Activated CD4-positive, alpha-beta memory T cell treated with anti-CD3 and anti-CD28 coated beads for 36 hours (primary cell): Measurements from ENCODE around the gene HTR7. TPM values are rescaled to one million over a fixed set of nuclear protein-coding genes. Genes with fewer than 3 reads are reported as not detected.
"Not testable (repeated sequence)": the region's sequence is repeated elsewhere in the genome, so short reads cannot be mapped to it uniquely, and the experiment has no call there.

Experiments used
- CTCF ChIA-PET: fragments of 350-600 bp; sonication (Branson Sonifier 250); formaldehyde crosslinking; loops from one replicate; lab custom pipeline; 2021; ENCODE audit warnings: antibody characterized with exemption, inconsistent platforms; lab: Charles Lee
- POLR2A ChIA-PET: fragments of 350-600 bp; sonication (Branson Sonifier 250); formaldehyde crosslinking; loops from one replicate; lab custom pipeline; 2021; ENCODE audit warnings: antibody characterized with exemption; lab: Charles Lee
- DNase-seq: peaks from one replicate; pipeline ENCODE4 v3.0.0-alpha.2; 2020
- H3K27ac Mint-ChIP-seq: one replicate; pipeline ENCODE4 v1.8.0; 2021; ENCODE audit warnings: mixed read lengths
- H3K27me3 Mint-ChIP-seq: one replicate; pipeline ENCODE4 v1.8.0; 2021; ENCODE audit warnings: mixed read lengths
- H3K36me3 Mint-ChIP-seq: one replicate; pipeline ENCODE4 v1.8.0; 2021; ENCODE audit warnings: mixed read lengths
- H3K4me1 Mint-ChIP-seq: one replicate; pipeline ENCODE4 v1.8.0; 2021; ENCODE audit warnings: low read depth, mixed read lengths
- H3K4me3 Mint-ChIP-seq: one replicate; pipeline ENCODE4 v1.8.0; 2021; ENCODE audit warnings: mild to moderate bottlenecking, mixed read lengths
- H3K9me3 Mint-ChIP-seq: one replicate; pipeline ENCODE4 v1.8.0; 2021; ENCODE audit warnings: mixed read lengths
- intact Hi-C: fragments of 100-400 bp; cut with micrococcal nuclease; formaldehyde crosslinking; loops from one replicate; pipeline ENCODE4 v1.15.1; 2023
- total RNA-seq, 2 experiments: library from RNA; stranded (reverse); gene quantifications; one replicate each; pipeline ENCODE4 v1.2.3, GENCODE V29; 2021

The HTR7 gene
- total RNA-seq, 2 experiments from 2014 or later, result not detected

DNA sequence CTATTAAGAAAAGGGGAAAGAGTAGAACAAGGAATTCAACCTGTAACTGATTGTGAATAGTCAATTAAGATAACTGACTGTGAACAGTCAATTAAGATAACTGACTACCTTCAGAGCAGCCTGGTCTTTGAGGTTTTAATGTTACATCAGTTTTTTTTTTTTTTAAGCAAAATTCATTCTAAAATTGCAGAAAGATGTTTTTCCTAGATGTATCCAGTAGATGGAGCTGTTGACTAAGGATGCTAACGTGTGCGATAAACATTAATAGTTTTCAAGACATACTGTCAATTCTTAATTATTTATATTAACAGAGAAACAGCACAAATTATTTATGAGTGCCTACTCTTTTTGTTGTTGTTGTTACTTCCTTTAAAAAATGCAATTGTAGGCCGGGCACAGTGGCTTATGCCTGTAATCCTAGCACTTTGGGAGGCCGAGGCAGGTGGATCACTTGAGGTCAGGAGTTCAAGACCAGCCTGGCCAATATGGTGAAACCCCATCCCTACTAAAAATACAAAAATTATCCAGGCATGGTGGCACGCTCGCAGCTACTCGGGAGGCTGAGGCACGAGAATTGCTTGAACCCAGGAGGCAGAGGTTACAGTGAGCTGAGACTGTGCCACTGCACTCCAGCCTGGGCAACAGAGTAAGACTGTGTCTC is 22.4 kb upstream of the HTR7 start:
- DNase-seq, result not testable (repeated sequence)
- peaks cover 56% of the 10 kb centered on the region for H3K36me3 Mint-ChIP-seq
- peak overlapping the region; percentile 24 for H3K27ac Mint-ChIP-seq

DNA sequence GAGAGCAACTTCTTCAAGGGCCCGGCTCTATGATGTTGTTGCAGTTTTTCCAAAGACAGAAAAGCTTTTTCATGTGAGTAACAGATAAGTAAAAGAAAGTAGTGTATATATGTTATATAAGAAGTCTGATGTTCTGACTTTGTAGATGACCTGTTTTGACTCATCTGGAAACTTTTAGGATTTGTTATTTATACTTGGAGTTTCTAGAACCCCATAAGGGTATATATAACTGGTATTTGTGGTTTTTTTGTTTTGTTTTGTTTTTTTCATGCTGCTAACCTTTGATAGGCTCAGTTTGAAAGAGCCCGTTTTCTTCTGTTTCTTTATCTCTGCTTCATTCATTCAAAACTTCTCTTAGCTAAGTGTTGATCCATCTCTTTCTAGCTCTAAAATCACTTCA is 21.2 kb upstream of the HTR7 start:
- H3K4me1 Mint-ChIP-seq, result peaks cover 22% of the 10 kb centered on the region
- ChIA-PET CTCF (interaction anchor here (0.6 to 2.5 kb wide), 21 partner anchors 9 to 1257 kb away, joined by 3 to 17 read pairs (median 4); partner anchors contain the start of gene HTR7), POLR2A (interaction anchor here (0.6 to 0.9 kb wide), 5 partner anchors 18 to 411 kb away, joined by 3 to 4 read pairs (median 3); partner anchors contain the start of gene HTR7)
- intact Hi-C loops, result loop anchor here (10.0 kb wide), 2 partner anchors 924 to 1624 kb away; partner anchors contain the start of gene LIPA
- H3K9me3 Mint-ChIP-seq, result no peaks in the 10 kb centered on the region
- no peak overlapping the region for H3K27ac Mint-ChIP-seq
- H3K4me3 Mint-ChIP-seq, result no peak overlapping the region
- no peaks in the 10 kb centered on the region for H3K27me3 Mint-ChIP-seq
- H3K36me3 Mint-ChIP-seq, result peaks cover 61% of the 10 kb centered on the region
- no peak for DNase-seq

More for the DNA sequence above, 22.4 kb upstream of the HTR7 start:
- CTCF ChIA-PET, result interaction anchor here (0.6 to 2.5 kb wide), 28 partner anchors 8 to 1258 kb away, joined by 3 to 17 read pairs (median 4); partner anchors contain the start of genes HTR7 and RPP30
- H3K4me1 Mint-ChIP-seq, result peaks cover 16% of the 10 kb centered on the region
- H3K27me3 Mint-ChIP-seq, H3K4me3 Mint-ChIP-seq, intact Hi-C loops, H3K9me3 Mint-ChIP-seq: not testable (repeated sequence)
- POLR2A ChIA-PET, result interaction anchor here (0.6 to 0.7 kb wide), 4 partner anchors 22 to 739 kb away, joined by 3 to 4 read pairs (median 4); partner anchors contain the start of gene HTR7

DNA sequence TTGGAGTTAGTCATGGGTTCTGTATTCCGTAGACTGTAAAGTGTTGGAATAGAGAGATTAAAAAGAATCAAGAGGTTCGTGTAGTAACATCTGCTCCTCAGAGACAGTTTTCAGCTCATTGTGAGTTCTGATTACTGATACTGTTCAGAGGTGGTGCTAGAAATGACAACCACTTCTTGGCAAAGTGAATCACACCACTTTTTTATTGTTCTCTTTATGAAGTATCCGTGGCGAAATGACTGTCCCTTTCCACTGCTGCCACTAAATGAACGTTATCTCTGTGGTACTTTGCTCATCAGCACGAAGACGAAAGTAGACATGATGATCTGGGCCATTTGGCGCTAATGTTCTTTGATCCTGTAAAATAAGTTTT is 14.8 kb upstream of the HTR7 start:
- Mint-ChIP-seq H3K36me3 (peaks cover 29% of the 10 kb centered on the region), H3K4me1 (peaks cover 31% of the 10 kb centered on the region), H3K27ac (peak overlapping the region; percentile 98), H3K9me3 (peaks cover 5% of the 10 kb centered on the region), H3K4me3 (peak overlapping the region; percentile 93), H3K27me3 (peaks cover 18% of the 10 kb centered on the region)
- peak; percentile 72 for DNase-seq
- intact Hi-C loops, result loop anchor here (1.0 to 10.0 kb wide), 10 partner anchors 134 to 1618 kb away; partner anchors contain the start of genes BTAF1, HECTD2 and LIPA
- POLR2A ChIA-PET, result interaction anchor here (0.7 to 1.8 kb wide), 7 partner anchors 13 to 1067 kb away, joined by 3 to 10 read pairs (median 4); partner anchors contain the start of gene HTR7
- CTCF ChIA-PET, result interaction anchor here (1.2 to 4.5 kb wide), 7 partner anchors 8 to 122 kb away, joined by 3 to 23 read pairs (median 8); partner anchors contain the start of gene HTR7

DNA sequence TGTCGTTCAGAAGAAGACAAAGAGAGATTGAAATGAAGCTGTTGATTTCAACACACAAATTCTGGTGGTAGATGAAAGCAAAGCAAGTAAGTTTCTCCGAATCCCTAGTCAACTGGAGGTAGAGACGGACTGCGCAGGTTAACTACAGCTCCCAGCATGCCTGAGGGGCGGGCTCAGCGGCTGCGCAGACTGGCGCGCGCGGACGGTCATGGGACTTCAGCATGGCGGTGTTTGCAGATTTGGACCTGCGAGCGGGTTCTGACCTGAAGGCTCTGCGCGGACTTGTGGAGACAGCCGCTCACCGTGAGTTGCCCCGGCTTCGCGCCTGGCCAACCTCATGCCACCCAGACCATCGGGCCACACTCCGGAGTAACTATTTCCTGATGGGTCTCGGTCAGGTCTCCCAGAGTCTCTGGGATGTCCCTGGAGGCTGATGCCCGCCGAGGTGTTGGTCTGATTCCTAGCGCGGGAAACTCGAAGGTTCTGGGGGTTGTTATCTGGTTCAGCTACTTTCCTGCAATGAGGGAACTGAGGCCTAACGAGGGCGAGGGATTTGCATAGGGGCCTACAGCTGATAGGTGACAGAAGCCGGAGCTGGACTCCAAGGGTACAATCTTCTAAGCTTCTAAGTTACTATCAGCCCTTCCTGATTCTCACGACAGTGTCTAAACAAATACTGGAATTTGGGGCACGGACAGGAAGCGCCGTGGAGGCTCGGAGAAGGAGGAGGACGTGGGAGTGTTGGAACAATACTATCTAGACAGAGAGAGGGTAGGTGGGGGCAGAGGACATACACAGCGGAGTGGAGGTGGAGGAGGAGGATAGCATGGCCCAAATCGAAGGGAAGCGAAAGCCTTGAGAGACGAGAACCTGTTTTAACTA is 14.2 kb upstream of the HTR7 start, which contains the start of gene RPP30:
Gene RPP30, plus strand, starts transcription at position 209 of the 882 bp plus-strand sequence. Its CDS starts 13 bp downstream, at position 222.
- DNase-seq, result peak; percentile 91
- ChIA-PET POLR2A (interaction anchor here (0.9 to 1.8 kb wide), 7 partner anchors 13 to 1066 kb away, joined by 3 to 10 read pairs (median 4); partner anchors contain the start of genes BTAF1 and HTR7), CTCF (interaction anchor here (0.8 to 4.5 kb wide), 12 partner anchors 8 to 123 kb away, joined by 3 to 23 read pairs (median 4); partner anchors contain the start of gene HTR7)
- intact Hi-C loops, result loop anchor here (1.0 to 10.0 kb wide), 14 partner anchors 14 to 1617 kb away; partner anchors contain the start of genes BTAF1, HECTD2, HTR7 and KIF20B
- peaks cover 31% of the 10 kb centered on the region for H3K4me1 Mint-ChIP-seq
- peaks cover 25% of the 10 kb centered on the region for H3K36me3 Mint-ChIP-seq
- H3K9me3 Mint-ChIP-seq, result peaks cover 5% of the 10 kb centered on the region
- peaks cover 24% of the 10 kb centered on the region for H3K27me3 Mint-ChIP-seq
- H3K27ac Mint-ChIP-seq, result peak within 1 kb of the TSS; percentile 98
- H3K4me3 Mint-ChIP-seq, result peak within 1 kb of the TSS; percentile 93

DNA sequence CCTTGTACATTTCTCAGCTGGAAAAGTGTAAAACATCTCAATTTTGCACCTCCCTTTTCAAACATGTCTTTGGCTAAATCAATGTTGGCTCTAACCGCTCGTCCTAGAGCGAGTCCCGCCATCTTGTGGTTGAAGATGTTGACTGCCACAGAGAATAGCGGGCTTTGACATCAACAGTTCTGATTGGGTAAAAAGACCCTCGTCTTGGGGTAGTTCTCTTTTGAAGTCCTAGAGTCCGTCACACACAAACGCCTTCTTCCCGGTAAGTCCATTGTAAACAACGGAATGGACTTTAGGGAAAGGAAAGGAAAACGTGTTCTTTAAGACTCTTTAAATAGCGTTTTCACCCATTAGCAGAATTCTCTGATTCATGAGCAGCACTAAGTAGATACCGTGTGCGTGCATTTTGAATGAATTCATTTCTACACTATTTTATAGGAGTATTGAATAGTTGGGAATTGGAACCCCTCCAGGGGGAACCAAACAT is 13.5 kb upstream of the HTR7 start:
- DNase-seq, result peak; percentile 68
- Mint-ChIP-seq H3K4me1 (peaks cover 31% of the 10 kb centered on the region), H3K27ac (peak overlapping the region; percentile 98), H3K36me3 (peaks cover 18% of the 10 kb centered on the region), H3K9me3 (peaks cover 5% of the 10 kb centered on the region), H3K27me3 (peaks cover 24% of the 10 kb centered on the region), H3K4me3 (peak overlapping the region; percentile 93)
- POLR2A ChIA-PET, result interaction anchor here (1.0 to 1.8 kb wide), 3 partner anchors 14 to 1052 kb away, joined by 3 to 10 read pairs (median 4); partner anchors contain the start of genes BTAF1 and HTR7
- intact Hi-C loops, result loop anchor here (1.0 to 10.0 kb wide), 9 partner anchors 13 to 1617 kb away; partner anchors contain the start of genes BTAF1, HECTD2, HTR7 and KIF20B
- CTCF ChIA-PET, result interaction anchor here (0.8 to 4.5 kb wide), 11 partner anchors 9 to 123 kb away, joined by 3 to 23 read pairs (median 3); partner anchors contain the start of gene HTR7

DNA sequence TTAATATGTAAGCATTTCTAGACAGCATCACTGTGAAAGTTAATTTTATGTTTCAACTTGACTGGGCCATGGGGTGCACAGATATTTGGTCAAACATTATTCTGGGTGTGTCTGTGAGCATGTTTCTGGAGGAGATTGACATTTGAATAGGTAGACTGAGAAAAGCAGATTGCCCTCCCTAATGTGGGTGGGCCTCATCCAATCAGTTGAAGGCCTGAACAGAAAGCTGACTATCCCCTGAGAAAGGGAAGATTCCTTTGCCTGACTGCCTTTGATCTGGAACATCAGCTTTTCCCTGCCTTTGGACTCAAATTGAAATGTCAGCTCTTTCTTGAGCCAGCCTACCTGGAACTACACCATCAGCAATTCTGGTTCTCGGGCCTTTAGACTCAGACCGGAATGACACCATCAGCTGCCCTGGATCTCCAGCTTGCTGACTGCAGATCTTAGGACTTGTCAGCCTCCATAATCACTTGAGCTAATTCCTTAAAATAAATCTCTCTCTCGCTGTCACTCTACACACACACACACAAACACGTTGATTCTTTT is 8.3 kb upstream of the HTR7 start:
- ChIA-PET POLR2A (no interaction called here), CTCF (interaction anchor here (1.2 to 4.2 kb wide), 4 partner anchors 10 to 115 kb away, joined by 4 to 17 read pairs (median 8); no protein-coding TSS in a partner anchor)
- intact Hi-C loops, result no loop called here
- Mint-ChIP-seq H3K27me3 (peaks cover 38% of the 10 kb centered on the region), H3K36me3 (peaks cover 2% of the 10 kb centered on the region), H3K27ac (no peak overlapping the region), H3K4me1 (peaks cover 8% of the 10 kb centered on the region), H3K4me3 (no peak overlapping the region), H3K9me3 (peaks cover 5% of the 10 kb centered on the region)
- no peak for DNase-seq

DNA sequence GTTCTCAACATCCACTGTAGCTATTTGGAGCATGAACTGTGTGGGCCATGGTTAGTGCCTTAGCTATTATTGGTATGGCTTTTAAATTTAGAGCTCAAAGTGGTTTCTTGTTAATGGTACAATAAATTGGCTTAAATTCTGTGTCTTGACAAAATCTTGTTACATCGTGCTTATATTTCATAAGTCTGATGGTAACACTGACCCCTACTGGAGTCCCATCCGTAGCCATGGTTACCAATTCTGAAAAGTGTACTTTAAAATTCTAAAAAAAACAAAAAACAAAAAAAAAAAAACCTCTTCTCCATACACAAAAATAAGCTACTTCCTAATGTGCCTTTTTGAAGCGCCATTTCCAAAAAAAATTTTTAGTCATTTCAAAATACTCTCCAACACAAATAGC is 7.6 kb upstream of the HTR7 start:
- H3K27me3 Mint-ChIP-seq, result peaks cover 39% of the 10 kb centered on the region
- DNase-seq, result no peak
- peaks cover 1% of the 10 kb centered on the region for H3K4me1 Mint-ChIP-seq
- intact Hi-C loops, result no loop called here
- peaks cover 2% of the 10 kb centered on the region for H3K36me3 Mint-ChIP-seq
- no peak overlapping the region for H3K27ac Mint-ChIP-seq
- CTCF ChIA-PET, result interaction anchor here (0.7 to 4.2 kb wide), 6 partner anchors 9 to 451 kb away, joined by 3 to 17 read pairs (median 5); no protein-coding TSS in a partner anchor
- POLR2A ChIA-PET, result no interaction called here
- no peak overlapping the region for H3K4me3 Mint-ChIP-seq
- peaks cover 5% of the 10 kb centered on the region for H3K9me3 Mint-ChIP-seq

DNA sequence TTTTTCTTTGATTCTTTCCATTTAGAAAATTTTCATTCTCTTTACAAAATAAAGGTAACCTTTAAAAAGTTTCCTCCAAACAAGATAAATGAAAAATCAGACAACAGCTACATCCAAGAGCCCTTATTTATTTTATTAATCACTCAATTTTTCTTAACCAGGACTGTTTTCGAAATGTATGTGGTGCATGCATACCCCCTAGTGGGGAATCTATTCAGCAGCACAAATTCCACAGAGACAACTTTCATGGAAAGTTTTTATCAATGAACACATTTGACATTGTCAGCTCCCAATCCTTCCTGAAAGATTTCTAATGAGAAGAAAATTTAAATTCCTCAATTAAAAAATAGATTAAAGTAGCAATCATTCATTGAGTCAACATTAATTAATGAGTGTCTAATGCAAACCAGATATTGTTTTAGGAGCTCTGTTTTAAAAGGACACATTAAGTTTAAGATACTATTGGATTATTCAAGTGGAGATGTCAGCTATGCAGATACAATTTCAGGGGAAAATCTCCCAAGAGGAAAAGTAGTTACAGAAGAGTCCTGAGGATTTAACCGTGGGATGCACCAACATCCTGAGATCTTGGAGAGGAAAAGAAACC is 5.2 kb upstream of the HTR7 start:
- intact Hi-C loops, result loop anchor here (1.0 kb wide), 2 partner anchors 112 to 1070 kb away; no protein-coding TSS in a partner anchor
- H3K27me3 Mint-ChIP-seq, result peaks cover 33% of the 10 kb centered on the region
- POLR2A ChIA-PET, result no interaction called here

DNA sequence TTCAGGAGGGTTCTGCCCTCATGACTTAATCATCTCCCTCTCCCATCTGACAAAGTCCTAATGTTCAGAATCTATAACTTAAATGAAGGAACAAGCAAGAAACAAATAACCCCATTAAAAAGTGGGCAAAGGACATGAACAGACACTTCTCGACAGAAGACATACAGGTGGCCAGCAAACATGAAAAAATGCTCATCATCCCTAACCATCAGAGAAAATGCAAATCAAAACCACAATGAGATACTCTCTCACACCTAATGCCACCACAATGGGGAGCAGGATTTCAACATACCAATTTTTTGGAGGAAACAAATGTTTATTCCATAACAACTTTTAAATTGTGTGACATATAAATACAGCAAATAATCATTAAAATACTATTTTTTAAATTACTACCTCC is 3.0 kb upstream of the HTR7 start:
- no peaks in the 10 kb centered on the region for H3K9me3 Mint-ChIP-seq
- H3K4me1 Mint-ChIP-seq, result peaks cover 14% of the 10 kb centered on the region
- no peak overlapping the region for H3K4me3 Mint-ChIP-seq
- DNase-seq, result no peak
- CTCF ChIA-PET, result interaction anchor here (1.2 to 4.0 kb wide), 4 partner anchors 11 to 146 kb away, joined by 3 to 23 read pairs (median 7); partner anchors contain the start of gene RPP30
- intact Hi-C loops, result no loop called here
- H3K27me3 Mint-ChIP-seq, result peaks cover 36% of the 10 kb centered on the region
- POLR2A ChIA-PET, result no interaction called here
- no peak overlapping the region for H3K27ac Mint-ChIP-seq
- no peaks in the 10 kb centered on the region for H3K36me3 Mint-ChIP-seq

More for the DNA sequence above, 5.2 kb upstream of the HTR7 start:
- H3K9me3 Mint-ChIP-seq, result no peaks in the 10 kb centered on the region
- no peaks in the 10 kb centered on the region for H3K36me3 Mint-ChIP-seq
- CTCF ChIA-PET, result interaction anchor here (0.6 to 4.2 kb wide), 8 partner anchors 9 to 638 kb away, joined by 3 to 23 read pairs (median 4); partner anchors contain the start of gene RPP30
- peaks cover 10% of the 10 kb centered on the region for H3K4me1 Mint-ChIP-seq
- H3K4me3 Mint-ChIP-seq, result no peak overlapping the region
- H3K27ac Mint-ChIP-seq, result no peak overlapping the region
- no peak for DNase-seq

DNA sequence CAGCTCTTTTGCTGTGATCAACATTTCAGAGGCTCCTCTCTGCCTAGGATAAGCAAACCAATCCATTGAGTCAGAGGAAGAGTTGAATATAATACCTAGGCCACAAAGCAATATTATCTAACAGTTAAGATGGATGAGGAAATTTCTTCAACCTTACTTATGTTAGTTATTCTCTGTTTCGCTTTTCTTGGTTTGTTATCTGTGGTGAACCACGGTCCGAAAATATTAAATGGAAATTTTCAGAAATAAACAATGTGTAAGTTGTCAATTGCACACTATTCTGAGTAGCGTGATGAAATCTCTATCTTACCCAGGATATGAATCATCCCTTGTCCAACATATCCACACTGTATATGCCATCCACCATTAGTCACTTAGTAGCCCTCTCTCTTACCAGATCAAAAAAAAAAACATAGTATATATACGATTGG is 1.5 kb upstream of the HTR7 start:
- Mint-ChIP-seq H3K36me3 (no peaks in the 10 kb centered on the region), H3K9me3 (no peaks in the 10 kb centered on the region), H3K4me3 (no peak overlapping the region), H3K27ac (no peak overlapping the region), H3K4me1 (peaks cover 14% of the 10 kb centered on the region), H3K27me3 (peaks cover 40% of the 10 kb centered on the region)
- ChIA-PET POLR2A (interaction anchor here (1.3 kb wide), 1 partner anchor 13 kb away, joined by 5 read pairs; the partner anchor contains the start of gene RPP30), CTCF (interaction anchor here (3.0 kb wide), 1 partner anchor 12 kb away, joined by 22 read pairs; the partner anchor contains the start of gene RPP30)
- DNase-seq, result no peak
- intact Hi-C loops, result no loop called here
